ENCODE measurements around the gene FOXP1.

FOXP1 gene

DNA sequence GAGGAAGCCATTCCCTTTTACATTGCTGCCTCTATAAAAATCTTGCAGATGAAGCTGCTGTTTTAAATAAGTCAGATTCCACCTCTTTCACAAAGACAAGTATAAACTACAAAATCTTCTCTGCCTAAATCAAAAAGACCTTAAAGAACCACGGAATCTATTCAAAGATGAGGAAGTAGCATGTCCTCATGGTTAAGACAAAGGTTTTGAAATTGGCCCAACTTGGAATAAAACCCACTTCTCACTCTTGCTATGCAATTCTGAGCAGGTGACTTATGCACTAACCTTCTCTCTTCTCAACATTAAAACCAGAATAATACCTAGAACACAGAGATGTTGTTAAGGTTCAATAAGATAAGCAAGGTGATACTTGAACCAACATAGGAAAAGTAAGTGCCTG lies 97.6 kb downstream of the FOXP1 start:
- DNase-seq (ENCODE audit: low spot score) = no peak

DNA sequence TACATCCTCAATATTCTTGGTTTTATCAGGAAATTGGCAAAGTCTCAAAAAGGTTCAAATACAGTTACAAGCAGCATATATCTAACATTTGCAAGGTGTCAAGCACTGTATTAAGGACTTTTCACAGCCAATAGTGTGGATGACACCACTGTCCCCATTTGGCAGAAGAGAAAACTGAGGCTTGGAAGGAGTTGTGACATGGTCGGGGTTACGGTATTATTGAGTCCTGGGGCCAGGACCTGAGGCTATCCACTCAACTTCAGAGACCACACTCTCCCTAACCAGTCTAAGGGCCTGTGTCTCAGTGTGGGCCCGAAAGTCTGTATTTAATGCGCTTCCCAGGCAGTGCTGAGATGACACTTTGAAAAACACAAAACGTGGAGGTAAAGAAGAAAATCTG lies 99.1 kb downstream of the FOXP1 start:
- no peak for DNase-seq (ENCODE audit: low spot score)

DNA sequence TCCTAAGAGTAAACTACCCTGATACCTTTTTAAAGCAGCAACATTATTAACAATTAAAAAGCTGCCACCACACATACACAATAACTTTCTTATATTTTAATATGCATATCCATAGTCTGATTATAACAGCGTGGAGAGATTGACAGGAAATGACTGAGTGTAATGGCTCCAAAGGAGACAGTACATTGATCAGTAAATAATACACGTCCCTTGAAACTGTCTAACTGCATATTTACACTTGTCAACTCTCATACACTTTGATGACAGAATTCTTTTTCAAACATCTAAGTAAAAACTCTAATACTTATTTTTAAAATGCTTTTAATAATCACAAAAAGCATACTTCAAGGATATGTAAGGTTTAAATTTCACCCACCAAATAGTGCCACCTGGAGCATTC lies 99.5 kb downstream of the FOXP1 start:
- no peak for DNase-seq (ENCODE audit: low spot score)

DNA sequence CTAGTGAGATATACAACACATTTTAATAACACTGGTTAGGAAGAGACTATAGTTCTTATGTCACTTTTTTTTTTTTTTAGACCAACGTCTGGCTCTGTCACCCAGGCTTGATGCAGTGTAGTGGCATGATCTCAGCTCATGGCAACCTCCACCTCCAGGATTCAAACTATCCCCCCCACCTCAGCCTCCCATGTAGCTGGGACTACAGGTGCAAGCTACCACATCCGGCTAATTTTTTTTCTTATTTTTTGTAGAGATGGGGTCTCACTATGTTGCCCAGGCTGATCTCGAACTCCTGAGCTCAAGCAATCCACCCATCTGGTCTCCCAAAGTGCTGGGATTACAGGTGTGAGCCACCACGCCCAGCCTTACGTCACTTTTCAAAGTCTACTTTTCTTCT lies 100.8 kb downstream of the FOXP1 start:
- no peak for DNase-seq (ENCODE audit: low spot score)

DNA sequence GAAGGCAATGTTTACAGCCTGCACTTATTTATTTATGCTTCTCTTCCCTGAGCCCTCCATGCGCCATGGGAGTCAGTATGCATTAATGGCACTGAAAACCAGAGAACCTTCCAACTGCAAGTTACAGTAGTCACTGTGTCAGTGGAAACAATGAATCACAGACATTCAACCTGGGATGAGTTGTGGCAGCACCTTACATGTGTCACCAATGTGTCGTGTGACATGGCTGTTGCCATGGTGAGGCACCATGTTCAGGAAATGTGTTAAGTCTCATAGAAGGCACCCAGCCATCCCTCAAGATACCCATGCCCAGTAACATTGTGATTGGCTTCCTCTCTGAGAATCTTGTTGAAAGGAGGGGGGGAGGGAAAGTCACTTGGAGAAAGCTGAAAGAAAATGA lies 105.0 kb downstream of the FOXP1 start:
- DNase-seq (ENCODE audit: low spot score) = no peak

DNA sequence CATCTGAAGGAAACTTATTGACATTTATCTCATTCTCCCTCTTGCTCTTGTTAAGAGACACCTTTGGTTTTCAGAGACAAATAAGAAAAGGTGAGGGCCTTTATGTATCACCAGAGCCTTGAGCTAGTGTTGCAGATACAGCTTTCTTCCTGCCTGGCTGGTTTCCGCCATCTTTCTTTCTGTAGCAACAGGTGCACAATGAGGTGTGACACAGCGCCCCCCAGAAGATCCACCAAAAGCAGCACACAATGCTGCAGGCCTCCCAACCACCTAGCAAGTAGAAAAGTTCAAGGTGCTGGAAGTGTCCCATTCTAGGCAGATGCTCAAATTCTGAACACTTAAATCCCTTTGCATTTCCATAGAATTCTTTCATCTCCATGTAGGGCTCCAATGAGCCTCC lies 106.6 kb downstream of the FOXP1 start:
- no peak for DNase-seq (ENCODE audit: low spot score)

DNA sequence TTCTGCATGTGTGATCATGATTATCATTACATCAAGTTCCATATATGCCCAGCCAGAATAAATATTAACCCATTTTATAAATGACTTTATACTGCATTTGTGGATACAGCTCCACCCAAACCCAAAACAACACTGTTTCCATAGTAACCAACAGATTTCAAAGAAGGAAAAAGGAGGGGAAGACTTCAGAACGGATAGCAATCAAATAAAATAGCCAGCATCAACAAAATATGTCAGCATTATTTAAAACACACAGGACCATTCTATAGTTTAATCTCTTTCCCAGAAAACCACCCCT lies 114.4 kb downstream of the FOXP1 start:
- no peak for DNase-seq (ENCODE audit: low spot score)

DNA sequence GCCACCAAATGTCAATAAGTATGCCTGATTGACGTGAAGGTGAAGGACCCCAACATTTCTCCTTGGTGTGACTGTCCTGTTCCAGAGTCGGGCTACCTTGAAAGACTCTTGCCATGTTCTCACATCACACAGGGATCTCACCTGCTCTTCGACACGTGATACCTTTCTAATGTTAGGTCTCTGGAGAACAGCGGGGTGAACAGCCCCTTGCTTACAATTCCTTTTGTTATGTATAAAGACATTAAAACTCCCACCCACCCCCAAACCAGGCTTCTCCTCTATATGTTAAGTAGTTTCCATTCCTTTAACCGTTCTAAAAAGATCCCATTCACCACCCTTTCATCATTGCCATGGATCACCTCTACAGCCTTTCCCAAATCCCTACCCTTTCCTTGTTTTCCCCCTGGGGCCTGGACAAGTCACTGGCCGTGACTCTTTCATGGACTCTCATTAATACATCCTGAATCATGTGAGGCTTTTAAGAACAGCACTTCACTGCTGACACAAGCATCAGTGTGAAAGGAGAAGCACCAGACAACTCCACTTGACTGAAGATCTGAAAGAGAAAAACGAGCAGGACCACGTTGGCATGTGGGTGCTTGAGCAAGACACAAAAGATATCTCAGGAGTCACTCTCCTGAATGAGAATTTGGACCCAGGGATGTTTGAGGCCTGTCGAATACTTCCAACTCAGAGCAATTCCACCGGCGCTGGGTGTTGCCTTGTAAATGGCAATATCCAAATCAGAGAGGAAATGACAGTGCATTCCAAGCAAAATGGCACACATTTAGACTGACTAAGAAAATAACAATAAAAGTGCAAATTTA lies 115.0 kb downstream of the FOXP1 start:
- DNase-seq (ENCODE audit: low spot score) = no peak

DNA sequence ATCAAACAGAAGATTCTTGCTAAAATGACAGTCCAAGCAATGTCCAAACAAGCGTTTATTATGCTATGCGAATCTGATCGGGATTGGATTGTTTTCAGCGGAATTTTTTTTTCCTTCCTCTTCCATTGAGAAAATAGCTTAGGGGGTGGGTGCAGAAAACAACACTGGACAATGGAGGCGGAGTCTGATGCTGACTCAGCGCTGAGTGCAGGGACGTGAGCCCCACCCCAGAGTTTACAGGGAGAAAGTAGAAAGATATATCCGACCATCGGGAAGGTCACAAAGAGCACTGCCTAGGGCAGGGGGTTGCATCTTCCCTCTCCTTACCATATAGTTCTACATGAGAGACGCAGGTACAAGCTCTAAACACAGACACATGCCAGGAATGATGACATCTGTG lies 117.0 kb downstream of the FOXP1 start:
- no peak for DNase-seq (ENCODE audit: low spot score)

DNA sequence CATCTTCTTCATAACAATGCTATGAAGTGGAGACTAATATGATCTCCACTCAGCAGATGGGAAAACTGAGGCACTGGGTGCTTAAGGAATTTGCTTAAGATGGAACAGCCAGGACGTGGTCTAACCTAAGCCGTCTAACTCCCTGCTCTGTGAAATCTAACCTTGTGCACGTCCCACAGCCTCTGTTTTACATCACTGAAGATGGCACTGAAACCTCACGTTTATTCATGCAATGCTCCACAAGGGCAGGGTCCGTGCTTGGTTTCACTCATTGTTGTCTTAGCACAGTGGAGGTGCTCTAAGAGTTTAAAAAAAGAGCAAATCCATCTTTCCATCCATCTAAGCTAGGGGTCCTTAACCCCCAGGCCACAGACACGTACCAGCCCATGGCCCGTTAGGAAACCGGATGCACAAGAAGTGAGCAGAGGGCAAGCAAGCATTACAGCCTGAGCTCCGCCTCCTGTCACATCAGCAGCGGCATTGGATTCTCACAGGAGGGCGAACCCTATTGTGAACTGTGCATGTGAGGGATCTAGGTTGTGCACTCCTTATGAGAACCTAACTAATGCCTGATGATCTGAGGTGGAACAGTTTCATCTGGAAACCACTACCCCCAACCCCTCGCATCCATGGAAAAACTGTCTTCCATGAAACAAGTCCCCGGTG lies 118.0 kb downstream of the FOXP1 start:
- DNase-seq (ENCODE audit: low spot score) = no peak

DNA sequence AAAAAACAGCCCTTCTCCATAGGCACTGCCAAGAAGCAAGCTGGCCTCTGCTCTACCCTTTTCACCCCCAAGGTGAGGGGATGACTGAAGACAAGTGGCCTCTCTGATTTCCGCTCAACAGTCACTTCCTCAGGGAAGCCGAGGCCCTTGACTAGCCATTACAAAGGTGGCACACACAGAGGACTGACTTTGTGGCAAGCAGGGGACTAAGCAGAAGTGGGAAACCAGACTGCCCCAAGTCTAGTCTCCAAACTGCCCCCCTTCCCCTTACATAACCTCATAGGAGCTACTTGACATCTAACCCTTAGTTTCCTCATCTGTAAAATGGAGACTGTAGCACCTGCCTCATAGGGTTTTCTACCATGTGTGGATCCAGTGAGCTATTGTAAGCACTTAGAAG lies 118.9 kb downstream of the FOXP1 start:
- DNase-seq (ENCODE audit: low spot score) = no peak

DNA sequence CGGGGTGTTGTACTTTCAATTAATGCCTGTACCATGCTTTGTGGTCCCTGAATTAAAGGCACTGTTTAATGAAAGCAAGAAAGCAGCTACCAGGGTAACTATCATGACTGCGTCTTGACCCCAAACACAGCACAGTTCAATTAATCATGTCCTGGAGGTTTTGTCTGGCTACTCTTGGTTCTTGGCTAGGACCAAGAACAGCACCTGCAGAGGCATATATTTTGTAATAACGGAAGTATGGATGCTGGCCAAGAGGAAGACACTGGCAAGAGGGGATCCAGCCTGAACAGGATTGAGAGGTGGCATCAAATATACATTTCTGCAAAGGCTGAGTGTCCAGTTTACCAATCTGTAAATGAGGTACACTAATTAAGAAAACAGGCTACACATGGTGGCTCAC lies 119.9 kb downstream of the FOXP1 start:
- no peak for DNase-seq (ENCODE audit: low spot score)

DNA sequence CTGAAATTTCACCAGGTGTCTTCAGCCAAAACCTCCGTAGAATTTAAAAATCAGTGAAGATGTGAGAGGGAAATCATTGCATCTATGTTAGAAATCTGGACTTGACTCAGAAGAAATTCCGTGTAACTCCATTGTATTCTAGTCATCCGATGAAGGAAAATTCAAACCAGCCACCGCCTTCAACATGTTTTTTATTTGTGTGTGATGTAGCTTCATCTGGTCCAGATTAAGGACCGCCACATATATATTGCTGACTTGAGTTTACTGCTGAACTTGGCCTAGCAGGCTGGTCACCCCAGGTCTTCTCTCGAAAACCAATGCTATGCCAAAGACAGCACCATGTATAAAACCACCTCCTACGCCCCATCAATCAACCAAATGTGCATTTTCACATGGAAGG lies 120.9 kb downstream of the FOXP1 start:
- no peak for DNase-seq (ENCODE audit: low spot score)

DNA sequence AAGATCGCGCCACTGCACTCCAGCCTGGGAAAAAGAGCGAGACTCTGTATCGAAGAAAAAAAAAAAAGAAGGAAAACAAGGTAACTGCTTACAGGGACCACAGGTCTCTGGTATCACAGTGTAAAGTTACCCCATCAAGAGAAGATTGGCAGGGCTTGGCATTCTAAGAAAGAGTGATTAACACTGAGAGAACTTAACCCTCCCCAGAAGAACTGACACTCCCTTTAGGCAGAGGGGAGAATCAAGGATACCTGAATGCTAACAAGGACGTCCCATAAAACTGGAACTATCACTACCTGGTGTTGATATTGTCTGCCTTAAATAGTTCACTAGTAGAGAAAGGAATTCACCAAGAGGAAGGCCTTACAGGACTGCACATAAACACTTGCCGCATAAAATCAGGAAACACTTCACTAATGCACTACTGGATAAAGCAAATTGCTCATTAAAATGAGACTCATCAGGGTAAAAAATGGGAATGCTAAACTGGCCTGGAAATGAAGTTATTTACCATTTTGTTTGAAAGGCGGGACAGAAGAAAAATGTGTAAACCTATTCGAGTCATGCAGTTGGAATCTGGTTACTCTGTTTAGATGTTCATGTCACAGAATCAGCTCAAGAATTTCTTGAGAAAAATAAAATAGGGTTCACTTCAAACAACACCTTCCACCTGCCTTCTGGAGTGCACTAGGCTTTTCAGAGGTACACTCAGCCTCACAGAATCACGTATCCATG lies 121.6 kb downstream of the FOXP1 start:
- no peak for DNase-seq (ENCODE audit: low spot score)

DNA sequence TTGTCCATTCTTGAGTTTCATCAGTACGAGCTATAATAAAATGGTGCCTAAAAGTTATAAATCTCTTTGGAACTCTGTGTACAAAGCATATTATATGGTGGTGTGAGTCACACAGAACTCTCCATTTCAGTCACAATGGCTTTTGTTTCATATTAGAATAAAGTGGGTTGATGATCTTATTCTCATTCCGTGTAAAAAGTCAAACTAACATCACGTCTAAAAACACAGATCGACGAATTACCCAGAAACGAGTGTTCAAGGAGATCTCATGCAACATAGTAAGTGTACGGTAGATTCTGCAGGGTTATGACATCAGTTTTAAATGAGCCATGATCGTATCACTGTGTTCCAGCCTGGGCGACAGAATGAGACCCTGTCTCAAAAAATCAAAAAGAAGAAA lies 122.4 kb downstream of the FOXP1 start:
- DNase-seq (ENCODE audit: low spot score) = no peak

DNA sequence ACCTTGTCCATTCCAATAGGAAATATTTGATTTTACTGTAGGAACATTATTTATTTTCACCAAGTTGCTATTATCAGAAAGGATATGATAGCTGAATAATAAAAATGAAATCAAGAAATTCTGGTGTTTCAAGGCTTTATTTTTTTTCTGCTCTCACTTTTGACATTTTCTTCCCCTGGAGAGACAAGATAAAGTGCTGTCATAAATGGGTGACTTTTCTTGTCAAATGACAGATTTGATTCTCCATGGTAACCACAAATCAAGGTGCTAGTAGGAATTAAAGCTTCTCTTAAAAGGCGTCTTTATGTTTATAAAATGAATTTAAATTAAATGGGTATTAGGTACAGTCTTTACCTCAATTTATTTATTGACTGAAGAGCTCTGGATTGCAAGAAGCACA lies 124.6 kb downstream of the FOXP1 start:
- no peak for DNase-seq (ENCODE audit: low spot score)

DNA sequence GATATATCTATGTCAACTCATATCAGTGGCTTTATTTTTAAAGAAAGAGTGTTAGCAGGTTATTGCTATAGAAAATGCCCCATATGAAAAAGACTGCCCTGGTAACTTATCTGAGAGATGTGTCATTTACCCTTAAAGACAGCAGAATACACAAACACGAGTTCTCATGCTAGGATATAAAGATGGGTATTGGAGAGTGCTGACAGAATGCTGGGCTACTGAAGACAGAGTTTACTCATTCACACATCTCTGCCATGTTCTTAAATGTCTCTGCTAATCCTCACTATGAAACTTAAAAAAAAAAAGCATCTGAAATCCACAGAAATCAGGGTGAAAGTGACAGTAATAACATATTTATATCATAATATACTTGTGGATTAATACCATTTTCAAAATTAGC lies 126.7 kb downstream of the FOXP1 start:
- DNase-seq (ENCODE audit: low spot score) = no peak

DNA sequence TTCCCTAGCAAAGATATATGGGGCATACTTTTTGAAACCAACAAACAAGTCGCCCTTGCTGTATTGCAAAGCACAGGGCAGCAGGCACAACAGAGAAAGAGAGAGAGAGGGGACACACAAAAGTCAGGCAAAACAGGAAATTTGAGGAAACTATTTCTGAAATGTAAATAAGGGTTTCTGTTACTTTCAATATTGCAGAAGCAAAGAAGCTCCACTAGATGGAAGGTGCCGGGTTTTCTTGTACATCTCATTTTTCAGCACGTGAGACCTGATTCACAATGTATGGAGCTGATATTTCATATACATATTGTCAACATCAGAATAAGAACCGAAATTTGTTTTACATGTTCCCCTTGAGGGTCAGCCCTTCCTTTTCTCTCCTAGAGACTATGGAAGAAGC lies 127.4 kb downstream of the FOXP1 start:
- DNase-seq (ENCODE audit: low spot score) = no peak

DNA sequence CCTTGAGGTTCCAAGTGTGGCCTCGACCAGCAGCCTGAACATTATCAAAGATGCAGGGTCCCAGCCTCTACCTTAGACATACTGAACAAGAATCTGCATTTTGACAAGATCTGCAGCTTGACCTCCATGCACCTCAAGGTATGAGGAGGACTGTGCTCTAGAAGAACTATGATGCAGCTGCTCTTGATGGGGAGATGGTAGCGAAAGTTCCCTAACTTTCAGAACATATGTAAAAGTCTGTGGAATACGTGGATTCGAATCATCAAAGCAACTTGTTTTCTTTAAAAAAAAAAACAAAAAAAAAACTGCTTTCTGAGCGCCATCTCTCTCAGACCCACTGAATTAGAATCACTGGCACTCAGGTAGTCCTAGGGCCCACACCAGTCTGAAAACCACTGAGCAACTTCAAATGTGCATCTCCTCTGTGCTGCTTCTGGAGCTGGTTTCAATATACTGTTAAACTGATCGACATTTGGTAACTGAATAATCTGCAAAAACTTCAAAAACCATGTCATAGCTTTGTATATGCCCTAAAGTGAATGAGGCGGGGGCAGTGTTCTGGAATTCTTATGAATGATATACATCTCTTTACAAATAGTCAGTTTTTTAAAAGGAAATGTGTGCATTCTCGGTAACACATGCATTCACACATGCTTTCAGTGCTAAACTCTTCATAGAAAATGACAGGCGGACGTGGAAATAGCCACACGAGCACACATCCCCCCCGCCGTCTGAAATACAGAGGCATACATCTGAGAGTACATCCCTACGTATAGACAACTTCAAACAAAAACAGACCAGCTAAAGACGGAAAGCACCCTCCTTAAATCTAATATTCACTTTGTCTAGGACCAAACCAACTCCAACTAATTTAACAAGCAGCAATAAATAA lies 128.8 kb downstream of the FOXP1 start:
- no peak for DNase-seq (ENCODE audit: low spot score)

DNA sequence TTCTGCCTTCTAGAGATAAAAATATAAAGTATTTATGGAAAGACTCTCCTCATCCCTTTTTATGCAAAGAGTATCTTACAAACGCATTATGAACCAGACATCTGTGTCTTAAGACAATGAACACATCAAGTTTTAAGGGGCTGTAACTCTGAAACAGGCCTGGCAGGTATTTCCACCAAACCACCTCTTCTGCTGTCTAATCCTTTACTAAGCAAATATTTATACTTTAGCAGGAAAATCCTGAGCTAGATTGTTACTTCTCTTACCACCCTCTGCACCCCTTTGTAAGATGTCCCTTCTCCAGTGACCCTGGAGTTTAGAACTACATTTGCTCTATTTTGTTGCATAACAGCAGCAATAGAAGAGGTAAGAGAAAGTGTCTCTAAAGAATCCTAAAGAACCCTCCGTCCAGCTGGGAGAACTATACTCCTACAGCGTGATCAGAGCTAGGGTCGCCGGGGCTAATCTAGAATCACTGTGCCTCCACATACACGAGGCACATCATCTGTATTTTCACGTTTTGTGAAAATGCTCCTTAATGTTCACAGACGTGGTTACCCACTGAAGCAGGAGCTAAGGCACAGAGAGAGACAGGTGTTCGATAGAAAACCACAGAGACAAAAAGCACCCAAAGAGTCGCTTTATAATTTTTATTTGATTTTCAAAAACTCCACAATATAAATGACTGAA lies 129.6 kb downstream of the FOXP1 start:
- no peak for DNase-seq (ENCODE audit: low spot score)

DNA sequence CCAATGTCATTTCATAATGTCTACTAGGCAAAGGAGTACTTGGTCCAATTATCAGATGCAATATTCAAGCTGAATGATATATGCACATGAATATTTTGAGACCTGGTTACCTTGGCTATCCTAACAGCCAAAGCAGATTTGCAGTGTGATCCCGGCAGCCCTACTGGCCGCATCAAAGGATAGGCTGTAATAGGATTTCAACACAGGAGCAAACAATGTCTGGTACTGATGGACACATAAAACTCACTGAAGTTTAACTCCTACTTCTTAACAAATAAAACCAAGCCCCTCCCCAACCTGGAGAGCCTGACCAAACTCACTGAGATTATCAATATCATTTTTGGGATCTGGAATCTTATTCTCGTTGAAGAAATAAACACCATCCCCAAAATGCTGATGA lies 130.2 kb downstream of the FOXP1 start:
- no peak for DNase-seq (ENCODE audit: low spot score)

DNA sequence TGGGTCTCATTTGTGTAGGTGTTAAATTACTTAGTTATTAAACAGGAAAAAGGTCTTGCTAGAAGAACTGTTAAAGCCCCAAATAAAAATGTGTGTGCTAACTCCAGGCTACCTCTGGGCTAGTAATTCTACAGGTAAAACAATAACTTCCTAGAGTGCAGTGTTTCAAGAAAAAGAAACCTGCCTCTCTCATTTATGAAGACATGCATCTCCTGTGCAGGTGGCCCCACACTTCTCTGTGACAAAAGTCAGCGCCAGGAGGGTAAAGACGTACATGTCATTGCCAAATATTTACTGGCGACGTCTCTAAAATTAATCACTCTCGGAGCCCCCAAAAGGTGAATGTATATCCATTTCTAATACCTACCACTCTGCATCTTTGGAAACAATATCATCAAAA lies 131.7 kb downstream of the FOXP1 start:
- no peak for DNase-seq (ENCODE audit: low spot score)

All from left forelimb (tissue), 1 donor.